SK-N-SH (cell line): ENCODE measurements around the gene CEACAM20.

Experiments used
- ELF1 ChIP-seq: IDR thresholded peaks from 2 replicates; pipeline ENCODE4 v1.4.0; 2012
- JUND ChIP-seq: IDR thresholded peaks from 2 replicates; pipeline ENCODE4 v1.4.0; 2012
- NFIC ChIP-seq: IDR thresholded peaks from 2 replicates; pipeline ENCODE4 v1.4.0; 2012; ENCODE audit warnings: borderline replicate concordance
- POLR2AphosphoS5 ChIP-seq: IDR thresholded peaks from 2 replicates; pipeline ENCODE4 v1.6.1; 2012; ENCODE audit warnings: low read depth, low read length
- TF ChIP-seq, protein P1 (sequence below): fragments of 200-600 bp; sonication (generic); IDR thresholded peaks from 2 replicates; pipeline ENCODE4 v1.6.1; 2017; ENCODE audit warnings: antibody characterized with exemption, mild to moderate bottlenecking, moderate library complexity
- TF ChIP-seq, protein P2 (sequence below): IDR thresholded peaks from 2 replicates; pipeline ENCODE4 v1.4.0; 2012; ENCODE audit warnings: low read depth
- TF ChIP-seq, protein P3 (sequence below): IDR thresholded peaks from 2 replicates; pipeline ENCODE4 v1.4.0; 2012; ENCODE audit warnings: low read depth, borderline replicate concordance
- TF ChIP-seq, protein P4 (sequence below): IDR thresholded peaks from 2 replicates; pipeline ENCODE4 v1.4.0; 2012; ENCODE audit warnings: low read depth, borderline replicate concordance

DNA sequence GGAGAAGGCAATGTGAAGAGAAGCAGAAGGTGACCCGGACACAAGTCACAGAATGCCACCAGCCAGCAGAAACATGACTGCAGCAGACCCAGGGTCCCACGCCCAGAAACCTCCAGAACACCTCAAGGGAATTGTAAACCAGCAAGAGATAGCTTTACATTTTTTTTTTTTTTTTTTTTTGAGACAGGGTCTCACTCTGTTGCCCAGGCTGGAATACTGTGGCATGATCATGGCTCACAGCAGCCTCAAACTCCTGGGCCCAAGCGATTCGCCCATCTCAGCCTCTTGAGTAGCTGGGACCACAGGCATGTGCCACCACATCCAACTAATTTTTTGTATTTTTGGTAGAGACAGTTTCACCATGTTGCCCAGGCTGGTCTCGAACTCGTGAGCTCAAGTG is 10.5 kb upstream of the CEACAM20 start:
- TF ChIP-seq JUND (no peak), NFIC (no peak), POLR2AphosphoS5 (no peak), ELF1 (no peak)
- TF ChIP-seq, protein P1, sequence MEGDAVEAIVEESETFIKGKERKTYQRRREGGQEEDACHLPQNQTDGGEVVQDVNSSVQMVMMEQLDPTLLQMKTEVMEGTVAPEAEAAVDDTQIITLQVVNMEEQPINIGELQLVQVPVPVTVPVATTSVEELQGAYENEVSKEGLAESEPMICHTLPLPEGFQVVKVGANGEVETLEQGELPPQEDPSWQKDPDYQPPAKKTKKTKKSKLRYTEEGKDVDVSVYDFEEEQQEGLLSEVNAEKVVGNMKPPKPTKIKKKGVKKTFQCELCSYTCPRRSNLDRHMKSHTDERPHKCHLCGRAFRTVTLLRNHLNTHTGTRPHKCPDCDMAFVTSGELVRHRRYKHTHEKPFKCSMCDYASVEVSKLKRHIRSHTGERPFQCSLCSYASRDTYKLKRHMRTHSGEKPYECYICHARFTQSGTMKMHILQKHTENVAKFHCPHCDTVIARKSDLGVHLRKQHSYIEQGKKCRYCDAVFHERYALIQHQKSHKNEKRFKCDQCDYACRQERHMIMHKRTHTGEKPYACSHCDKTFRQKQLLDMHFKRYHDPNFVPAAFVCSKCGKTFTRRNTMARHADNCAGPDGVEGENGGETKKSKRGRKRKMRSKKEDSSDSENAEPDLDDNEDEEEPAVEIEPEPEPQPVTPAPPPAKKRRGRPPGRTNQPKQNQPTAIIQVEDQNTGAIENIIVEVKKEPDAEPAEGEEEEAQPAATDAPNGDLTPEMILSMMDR = no peak
- TF ChIP-seq, protein P2, sequence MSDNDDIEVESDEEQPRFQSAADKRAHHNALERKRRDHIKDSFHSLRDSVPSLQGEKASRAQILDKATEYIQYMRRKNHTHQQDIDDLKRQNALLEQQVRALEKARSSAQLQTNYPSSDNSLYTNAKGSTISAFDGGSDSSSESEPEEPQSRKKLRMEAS = no peak
- TF ChIP-seq, protein P3, sequence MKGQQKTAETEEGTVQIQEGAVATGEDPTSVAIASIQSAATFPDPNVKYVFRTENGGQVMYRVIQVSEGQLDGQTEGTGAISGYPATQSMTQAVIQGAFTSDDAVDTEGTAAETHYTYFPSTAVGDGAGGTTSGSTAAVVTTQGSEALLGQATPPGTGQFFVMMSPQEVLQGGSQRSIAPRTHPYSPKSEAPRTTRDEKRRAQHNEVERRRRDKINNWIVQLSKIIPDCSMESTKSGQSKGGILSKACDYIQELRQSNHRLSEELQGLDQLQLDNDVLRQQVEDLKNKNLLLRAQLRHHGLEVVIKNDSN = no peak
- TF ChIP-seq, protein P4, sequence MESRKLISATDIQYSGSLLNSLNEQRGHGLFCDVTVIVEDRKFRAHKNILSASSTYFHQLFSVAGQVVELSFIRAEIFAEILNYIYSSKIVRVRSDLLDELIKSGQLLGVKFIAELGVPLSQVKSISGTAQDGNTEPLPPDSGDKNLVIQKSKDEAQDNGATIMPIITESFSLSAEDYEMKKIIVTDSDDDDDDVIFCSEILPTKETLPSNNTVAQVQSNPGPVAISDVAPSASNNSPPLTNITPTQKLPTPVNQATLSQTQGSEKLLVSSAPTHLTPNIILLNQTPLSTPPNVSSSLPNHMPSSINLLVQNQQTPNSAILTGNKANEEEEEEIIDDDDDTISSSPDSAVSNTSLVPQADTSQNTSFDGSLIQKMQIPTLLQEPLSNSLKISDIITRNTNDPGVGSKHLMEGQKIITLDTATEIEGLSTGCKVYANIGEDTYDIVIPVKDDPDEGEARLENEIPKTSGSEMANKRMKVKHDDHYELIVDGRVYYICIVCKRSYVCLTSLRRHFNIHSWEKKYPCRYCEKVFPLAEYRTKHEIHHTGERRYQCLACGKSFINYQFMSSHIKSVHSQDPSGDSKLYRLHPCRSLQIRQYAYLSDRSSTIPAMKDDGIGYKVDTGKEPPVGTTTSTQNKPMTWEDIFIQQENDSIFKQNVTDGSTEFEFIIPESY = no peak
